NCI-H345 (cell line): Measurements from ENCODE around the gene FAM72D.
"Not testable (repeated sequence)": the region's sequence is repeated elsewhere in the genome, so short reads cannot be mapped to it uniquely, and the experiment has no call there.

Source experiments
- DNase-seq: peaks from one replicate; lab custom pipeline; 2025; lab: John Stamatoyannopoulos, UW

The FAM72D gene

DNA sequence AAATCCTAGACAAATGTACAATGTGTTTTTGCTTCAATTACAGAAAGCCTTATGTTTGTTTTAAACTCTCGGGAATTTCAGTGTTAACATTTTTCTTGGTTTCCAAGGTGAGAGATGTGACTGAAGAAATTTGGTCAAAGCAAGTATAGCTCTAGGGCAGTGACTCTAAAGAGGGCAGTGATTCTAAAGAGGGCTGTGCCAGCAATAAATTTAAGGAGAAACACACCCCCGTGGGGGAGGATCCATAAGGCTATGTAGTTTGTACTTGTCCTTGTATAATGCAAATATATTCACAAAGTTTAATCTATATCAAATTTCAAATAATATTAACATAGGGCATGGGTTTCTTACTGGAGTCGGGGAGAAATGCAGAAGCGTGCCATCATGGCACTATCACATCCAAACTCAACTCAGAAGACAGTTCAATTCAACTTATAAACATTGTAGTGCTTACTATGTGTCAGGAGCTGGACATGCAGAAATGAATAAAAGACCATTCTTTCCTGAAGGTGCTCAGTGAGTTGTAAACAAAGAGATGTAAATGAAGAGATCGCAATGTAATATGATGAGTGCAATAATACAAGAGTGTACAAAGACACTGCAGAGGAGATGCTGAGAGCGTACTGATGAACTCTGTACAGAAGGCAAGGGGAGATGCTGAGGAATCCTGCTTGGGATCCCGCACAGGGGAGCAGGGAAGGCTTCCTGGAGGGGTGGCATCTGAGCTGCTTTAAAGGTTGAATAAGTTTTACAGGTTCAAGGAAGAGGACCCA lies 13.1 kb upstream of the FAM72D start:
- DNase-seq, result not testable (repeated sequence)

DNA sequence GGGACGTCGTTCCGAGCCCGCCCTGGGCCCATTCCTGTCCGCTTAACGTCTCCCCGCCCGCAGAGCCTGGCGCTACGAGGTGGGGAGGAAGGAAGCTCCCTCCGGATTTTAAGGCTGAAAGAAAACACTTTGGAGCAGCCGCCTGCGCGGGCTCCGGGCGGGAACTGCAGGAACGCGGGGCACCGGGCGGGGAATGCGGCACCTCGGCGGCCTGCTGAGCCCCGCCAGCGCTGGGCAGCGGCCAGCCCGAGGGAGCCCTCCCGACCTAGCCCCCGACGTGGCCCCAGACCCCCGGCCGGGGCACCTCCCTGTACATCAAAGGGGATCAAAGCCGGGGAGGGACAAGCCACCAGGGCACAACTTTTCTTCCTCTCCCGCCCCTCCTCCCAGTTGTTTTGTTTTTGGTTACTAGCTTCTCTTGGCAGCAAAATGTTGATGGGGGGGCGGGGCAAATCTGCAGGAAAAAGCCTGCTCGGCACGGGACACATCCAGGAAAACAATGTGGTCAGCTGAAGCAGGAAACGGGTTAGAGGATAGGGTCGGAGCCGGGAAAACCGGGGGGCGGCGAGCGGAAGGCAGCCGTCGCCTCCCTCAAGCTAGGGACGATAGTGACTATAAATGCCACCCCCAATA lies 2.1 kb upstream of the FAM72D start:
- not testable (repeated sequence) for DNase-seq

DNA sequence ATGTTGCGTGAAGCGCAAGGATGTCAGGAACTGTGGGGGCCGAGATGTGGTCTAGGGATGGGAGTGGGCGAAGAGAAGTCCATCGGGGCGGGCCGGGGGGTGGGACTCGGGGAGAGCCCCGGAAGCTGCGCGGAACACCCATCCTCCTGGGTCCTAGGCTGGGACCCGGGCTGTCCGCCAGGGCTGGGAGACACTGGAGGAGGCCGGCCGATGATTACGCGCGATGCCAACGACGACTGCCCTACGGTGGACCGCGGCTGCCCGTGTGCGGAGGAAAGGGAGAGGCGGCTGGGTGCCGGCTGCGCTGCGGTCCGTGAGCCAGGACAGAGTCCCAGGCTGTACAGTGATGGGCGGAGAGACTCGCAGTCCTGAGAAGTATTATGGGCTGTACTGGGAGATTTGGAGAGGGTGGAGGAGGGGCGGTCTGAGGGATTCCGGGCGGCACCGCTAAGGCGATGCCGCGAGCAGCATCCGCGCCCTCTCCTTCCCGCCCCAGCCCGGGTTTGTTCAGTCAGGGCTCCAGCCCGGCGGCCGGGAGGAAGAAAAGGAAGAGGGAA lies 1.0 kb upstream of the FAM72D start:
- not testable (repeated sequence) for DNase-seq

DNA sequence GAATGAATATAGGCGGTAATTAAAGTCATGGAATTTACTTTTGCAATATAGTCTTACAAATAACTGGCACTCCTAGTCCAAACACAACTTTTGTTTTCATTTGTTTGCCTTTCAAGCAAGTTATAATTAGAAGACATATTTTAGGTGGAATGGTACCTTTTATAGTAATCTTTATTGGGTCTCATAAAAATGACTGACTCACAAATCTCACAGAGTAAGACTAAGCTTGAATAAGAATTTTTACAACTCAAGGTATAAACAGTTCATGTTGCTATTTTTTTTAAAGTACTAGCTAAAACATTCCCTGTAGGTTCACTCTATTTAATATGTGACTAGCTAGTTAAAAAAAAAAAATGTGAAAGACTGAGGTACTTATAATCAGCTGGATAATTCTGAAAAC lies 6.0 kb downstream of the FAM72D start:
- not testable (repeated sequence) for DNase-seq

DNA sequence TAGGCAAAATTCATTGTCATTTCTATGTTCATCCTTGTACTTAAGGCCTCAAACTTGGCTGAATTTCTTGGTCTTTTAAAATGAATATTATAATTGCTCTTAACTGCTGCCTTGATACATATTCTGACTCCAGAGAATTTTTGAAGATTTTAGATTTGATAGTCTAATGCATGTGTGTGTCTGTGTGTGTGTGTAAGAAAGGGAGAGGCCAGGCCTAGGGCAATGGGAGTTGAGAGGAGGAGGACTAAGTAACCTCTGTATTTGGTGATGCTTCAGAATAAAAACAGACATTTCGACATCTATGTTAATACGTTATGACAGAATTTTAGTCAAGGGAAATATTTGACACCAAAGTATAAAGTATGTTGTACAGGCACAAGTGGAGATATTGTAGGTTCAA lies 7.5 kb downstream of the FAM72D start:
- DNase-seq, result not testable (repeated sequence)

DNA sequence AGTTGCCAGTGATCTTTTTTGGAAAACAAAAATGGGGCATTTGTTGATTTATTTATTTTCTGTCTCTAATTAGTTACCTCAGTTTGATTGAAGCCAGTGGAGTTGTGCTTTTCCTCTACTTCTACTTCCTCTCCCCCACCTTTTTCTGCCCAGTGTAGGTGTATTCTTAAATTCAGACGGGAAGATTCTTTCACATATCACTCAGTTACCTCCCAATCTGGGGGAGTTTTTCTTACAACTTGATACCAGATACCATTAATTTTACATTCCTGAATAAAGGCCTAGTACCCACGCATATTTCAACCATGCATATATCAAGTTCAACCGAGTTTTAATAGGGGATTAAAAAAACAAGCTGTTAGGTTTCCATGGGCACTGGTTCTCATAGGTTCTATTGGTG lies 15.9 kb downstream of the FAM72D start:
- DNase-seq, result not testable (repeated sequence)

DNA sequence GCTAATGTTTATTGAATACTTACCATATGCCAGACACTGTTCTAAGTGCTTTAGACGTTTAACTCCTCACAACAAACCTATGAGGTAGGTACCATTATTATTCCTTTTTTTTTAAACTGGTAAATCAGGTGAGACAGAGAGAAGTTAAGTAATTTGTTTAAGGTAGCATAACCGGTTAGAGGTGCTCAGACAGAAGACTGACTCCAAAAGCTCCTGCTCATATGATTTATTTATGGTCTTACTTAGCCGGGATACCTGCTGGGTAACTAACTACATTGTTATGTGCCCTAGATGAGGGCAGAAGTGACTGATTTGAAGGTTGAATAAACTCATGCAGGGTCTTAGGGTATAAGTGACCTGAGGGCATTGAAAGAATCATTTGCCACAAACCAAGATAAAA lies 16.9 kb downstream of the FAM72D start:
- not testable (repeated sequence) for DNase-seq

DNA sequence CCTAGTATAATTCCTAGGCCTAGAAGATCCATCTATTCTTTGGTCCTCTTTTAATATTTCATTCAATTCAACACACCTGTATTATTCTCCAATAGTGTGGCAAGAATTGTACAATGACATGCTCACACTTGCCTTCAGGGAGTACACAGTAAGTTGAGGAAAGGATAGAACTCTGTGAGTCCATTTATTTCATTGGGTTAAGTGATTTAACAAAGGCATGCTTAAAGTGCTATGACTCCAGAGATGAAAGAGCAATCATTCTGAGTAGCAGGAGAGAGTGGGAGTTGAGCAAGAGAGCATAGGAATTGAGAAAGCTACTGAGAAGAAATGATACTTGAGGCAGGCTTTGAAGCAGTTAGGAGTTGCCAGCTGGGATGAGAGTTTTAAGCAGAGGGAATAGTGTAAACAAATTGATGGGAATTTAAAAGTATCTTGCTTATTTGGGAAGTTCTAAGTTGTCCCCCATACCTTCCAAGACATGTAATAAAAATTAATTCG lies 18.8 kb downstream of the FAM72D start:
- not testable (repeated sequence) for DNase-seq

DNA sequence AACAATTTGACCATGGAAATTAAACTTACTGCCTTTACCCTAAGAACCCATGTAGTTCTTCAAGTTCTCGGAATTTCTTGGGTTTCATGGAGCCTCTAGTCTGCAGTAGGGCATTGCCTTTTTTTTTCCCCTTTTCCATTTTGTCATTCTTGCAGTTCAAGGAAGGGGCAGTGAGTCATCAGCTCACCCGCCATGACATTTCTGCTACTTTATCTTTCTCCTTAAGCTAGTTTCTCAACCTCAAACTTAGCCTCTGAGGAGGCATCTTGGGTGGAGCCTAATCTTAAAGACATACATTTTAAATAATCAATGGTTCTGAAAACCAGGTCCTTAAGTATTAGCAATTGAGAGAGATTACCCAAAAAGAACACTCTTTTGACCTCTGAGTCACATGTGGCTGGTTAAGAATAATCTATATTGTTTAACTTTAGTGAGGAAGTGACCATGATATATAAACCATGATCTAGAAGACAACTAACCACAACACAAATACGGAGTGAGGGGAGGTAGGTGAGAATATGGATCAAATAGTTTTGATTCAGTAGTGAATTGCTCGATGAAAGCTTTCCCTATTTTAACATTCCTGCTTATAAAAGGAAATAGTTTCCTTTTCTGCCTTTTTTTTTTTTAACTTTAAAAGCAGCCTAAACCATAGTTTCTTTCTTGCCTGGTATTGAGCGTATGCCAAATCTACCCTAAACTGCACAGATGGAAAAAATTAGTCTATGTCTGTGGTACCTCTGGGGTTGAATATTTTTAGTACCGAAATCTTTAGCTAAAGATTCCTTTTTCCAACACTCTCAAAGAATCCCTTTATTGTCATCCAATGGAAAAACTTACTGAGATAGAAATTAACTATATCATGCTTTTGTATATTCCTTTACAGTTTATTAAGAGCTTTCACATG lies 20.1 kb downstream of the FAM72D start:
- DNase-seq, result not testable (repeated sequence)

DNA sequence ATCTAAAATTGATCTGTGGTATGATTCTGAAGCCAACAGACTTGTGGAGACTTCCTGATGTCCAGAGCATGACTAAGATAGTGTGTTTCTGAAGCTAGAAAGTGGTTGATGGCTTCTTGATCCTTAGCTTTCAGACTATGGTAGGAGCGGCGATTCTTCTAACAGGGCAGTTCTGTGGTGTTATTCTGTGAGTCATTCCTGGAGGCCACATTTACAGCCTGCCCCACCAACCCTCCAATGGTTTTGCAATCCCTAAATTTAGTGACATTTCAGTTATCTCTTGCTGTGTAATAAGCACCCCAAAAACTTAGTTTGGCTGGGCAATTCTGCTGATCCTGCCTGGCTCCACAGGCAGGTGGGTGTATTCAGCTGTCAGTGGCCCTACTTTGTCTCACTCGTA lies 24.1 kb downstream of the FAM72D start:
- not testable (repeated sequence) for DNase-seq

DNA sequence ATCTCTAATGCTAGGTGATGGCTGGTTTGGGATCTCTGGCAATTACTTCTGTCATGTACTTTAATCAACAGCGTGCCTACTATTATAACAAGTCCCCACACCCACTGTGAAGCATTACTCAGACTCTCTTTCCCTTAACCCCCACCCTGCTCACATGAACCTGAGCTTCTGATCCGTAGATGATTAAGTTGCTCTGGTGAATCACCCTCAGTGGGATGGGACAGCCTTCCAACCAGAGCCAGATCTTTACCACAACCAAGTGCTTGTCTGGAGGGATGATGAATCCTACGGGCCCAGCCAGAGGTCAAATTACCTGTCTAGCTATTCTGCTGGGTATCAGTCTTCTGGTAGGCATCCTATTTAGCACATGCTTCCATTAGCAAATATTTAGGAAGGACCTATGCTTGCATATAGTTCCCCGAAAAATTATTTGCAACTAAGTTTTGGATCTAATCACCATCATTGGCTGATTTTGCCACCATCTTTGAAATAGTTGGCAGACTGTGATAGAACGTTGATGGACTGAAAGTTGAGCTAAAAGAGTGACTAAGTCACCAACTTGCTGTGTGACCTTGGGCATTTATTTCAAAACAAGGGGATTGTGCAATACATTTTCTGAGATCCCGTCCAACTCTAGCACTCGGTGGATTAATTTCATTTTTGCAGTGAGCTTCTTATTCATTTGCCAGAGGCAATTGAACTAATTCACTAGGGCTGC lies 26.7 kb downstream of the FAM72D start:
- DNase-seq, result not testable (repeated sequence)

DNA sequence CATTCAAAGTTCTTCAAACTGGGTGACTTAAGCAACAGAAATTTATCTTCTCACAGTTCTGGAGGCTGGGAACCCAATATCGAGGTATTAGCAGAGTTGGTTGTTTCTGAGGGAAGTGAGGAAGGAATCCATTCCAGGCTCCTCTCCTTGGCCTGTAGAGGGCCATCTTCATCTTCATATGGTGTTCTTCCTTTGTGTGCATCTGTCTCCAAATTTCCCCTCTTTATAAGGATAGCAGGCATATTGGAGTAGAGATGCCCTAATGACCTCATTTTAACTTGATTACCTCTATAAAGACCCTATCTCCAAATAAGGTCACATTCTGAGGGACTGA lies 27.3 kb downstream of the FAM72D start:
- DNase-seq, result not testable (repeated sequence)

DNA sequence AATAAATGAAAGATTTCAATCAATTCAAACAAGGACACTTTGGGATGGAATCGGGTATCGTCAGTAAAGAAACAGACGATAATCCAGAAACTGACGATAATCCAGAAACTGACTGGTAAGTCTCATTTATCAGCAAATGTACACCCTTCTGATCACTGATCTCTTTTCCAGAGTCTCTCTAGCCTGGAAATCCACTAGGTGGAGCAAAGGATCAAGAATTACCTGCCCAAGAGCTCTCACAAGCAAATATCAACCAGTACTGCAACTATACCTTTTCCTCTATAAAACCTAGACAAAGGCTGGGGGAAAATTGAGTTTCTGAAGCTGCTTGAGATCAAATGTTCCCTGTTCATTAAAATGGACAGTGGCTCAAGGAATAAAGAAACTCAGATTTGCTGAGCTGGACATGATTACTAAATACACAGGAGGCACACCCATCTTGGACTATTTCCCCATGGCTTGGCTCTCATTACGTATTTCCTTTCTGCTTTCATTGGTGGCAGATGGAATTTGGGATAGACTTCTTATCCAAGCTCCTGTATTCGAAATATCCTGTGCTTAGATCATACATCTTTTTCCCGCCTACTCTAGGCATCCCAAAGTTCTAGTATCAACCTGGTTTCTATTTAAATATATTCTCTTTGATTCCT lies 28.3 kb downstream of the FAM72D start:
- not testable (repeated sequence) for DNase-seq

DNA sequence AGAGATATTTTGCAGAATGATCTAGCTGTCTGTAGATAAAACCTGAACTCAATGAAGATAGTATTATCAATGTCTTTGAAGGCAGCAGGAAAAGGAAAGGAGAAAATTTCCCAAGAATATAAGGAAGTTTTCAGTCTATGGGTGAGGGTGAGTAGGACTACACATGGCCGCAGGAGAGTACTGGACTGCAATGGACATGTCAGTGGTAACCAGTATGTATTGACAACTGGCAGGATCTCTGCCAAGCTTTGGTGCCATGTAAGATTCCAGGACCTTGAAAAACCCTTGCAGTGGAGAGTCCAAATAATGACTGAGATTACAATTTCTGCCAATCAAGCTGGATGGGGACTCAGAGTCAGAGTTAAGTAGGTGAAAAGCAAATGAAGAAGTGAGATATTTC lies 29.3 kb downstream of the FAM72D start:
- not testable (repeated sequence) for DNase-seq

DNA sequence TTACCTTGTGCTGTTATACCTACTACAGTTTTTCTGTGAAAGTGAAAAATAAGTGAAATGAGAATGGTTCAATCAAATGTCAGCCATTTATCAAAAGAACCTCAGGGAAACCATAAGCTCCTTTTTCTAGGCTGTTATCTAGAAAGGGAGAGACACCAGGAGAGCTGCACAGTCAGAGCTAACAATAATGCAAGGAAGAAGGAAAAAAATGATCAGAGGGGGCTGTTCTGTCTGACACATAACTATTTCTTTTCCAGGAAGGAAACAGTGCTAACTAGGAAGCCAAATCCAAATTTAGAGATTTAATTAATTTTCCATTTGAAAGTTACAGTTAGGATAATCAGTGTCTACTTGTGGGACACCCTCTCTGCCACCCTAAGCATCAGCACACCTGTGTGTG lies 31.4 kb downstream of the FAM72D start:
- not testable (repeated sequence) for DNase-seq

DNA sequence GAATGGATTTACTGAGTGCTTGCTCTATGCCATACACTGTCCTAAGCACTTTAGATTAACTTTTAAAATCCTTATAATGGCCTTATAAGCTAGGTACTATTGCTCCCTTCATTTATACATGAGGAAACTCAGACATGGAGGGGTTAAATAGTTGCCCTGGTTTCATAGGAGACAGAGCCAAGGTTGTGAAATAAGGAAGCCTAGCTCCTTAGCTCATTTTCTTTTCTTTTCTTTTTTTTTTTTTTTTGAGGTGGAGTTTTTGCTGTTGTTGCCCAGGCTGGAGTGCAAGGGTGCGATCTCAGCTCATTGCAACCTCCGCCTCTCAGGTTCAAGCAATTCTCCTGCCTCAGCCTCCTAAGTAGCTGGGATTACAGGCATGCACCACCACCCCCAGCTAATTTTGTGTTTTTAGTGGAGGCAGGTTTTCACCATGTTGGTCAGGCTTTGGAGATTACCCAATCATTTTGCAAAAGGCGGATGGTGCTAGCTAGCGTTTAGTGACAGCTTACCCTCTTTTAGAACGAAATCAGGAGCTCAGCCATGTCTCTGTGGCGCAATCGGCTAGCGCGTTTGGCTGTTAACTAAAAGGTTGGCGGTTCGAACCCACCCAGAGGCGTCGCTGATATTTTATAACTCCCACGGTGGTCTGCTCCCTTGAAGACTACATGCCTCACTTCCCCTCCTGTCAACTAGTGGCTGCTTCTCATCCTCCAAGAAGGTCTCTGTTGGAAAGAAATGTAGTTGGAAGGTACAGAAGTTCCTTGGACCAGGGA lies 33.1 kb downstream of the FAM72D start:
- DNase-seq, result not testable (repeated sequence)

DNA sequence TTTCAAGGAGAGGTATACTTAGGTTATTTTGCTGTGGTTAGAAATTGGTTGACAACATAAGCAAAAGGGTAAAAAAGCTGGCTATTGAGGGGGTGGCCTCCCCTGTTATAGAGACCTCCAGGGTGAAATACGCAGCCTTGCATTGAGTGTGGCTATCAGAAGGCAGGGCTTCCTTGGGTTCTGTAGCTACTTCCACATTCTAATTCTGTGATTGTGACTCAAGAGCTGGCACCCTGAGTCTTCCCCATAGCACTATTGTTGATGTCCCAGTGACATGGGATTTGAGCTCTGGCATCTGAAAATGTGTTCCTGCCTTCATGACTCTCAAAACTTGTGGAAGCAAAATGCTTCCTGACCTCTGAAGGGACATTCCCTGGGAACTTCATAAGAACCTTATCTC lies 38.7 kb downstream of the FAM72D start:
- not testable (repeated sequence) for DNase-seq

DNA sequence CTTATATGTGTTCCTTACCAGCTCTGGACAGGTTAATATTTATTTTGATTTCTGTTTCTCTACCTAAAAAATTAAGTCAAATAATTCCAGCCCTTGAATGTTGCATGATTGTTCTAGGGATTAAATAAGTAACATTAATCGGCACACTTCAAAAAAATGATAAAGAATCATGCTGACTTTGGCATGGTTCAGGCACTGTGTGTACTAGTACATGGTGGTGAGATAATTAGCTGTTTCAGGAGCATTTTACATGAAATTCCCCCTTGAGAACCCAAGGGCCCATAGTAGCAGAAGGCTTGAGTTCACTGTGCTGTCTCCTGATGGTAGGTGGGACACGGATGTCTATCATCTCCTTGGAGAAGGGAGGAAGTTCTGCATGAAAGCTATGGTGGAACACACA lies 44.8 kb downstream of the FAM72D start:
- not testable (repeated sequence) for DNase-seq

DNA sequence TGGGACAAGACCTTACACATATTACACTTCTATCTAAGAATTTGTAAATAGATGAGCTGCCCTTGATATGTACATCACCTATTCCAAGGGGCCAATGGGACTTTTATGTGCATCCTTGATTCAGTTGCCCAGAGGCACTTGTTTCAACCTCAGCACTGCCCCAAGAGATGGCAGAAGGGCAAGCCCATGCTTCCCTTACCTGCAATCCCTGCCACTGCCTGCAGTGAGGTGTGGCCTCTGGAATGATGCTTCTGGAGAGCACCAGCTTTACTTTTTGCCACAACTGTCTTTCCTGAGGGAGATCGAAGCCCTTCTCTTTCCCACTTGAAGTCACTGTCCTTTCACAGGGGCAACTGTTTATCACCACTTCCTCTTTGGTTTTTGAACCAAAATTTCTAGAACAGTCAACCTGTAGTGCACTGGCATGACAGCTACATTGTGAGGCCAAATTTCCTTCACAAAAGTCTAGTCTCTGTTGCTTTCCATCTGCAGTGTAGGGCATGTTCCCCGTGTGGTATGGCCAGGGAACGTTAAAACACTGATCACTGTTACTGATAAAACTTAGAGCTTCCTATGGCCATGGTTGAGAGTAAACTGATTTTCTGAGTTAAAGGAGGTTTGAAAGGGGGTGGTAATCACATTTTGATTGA lies 48.6 kb downstream of the FAM72D start:
- DNase-seq, result not testable (repeated sequence)

DNA sequence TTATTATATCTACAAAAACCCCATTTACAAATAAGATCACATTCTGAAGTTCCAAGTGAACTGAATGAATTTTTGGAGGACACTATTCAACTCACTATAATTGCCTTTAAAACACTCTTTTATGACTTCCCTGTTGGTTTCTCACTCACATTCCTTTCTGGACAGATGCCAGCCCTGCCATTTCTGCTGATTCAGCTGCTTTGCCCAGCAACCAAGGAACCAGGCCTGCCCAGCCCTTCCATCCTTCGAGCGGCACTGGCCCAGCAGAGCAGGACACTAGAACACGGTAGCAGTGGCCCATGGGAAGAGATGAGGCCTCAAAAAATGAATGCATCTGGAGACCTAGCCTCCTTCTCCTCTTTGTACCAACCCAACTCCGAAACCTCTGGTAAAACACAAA lies 50.5 kb downstream of the FAM72D start:
- DNase-seq, result not testable (repeated sequence)
